ENCODE measurements around the gene ANLN. TPM values are rescaled to one million over a fixed set of nuclear protein-coding genes. Genes with fewer than 3 reads are reported as not detected.

Gene ANLN
- total and polyA plus RNA-seq, 9 of the 15 experiments (the other 6 are each of a cell fraction or from before 2014, with no cell fraction given) = 18.1 to 66.2 (median 38.7) TPM

- TF ChIP-seq FOXP4 (CRISPR knock-in tag; IDR thresholded peaks at IDR 0.05; ENCODE audit: borderline replicate concordance) (no peak), SMAD1 (IDR thresholded peaks at IDR 0.05; ENCODE audit: low read depth, low read length, partially characterized antibody) (no peak), HINFP (tag; conservative IDR thresholded peaks at IDR 0.05; ENCODE audit: low read depth) (no peak), NFXL1 (CRISPR knock-in tag; IDR thresholded peaks at IDR 0.05) (no peak), KAT2B (IDR thresholded peaks at IDR 0.05; ENCODE audit: low read depth, low read length) (no peak), CHCHD3 (CRISPR knock-in tag; IDR thresholded peaks at IDR 0.05) (no peak), NCOA4 (IDR thresholded peaks at IDR 0.05; ENCODE audit: partially characterized antibody) (no peak), ZNF75A (CRISPR knock-in tag; IDR thresholded peaks at IDR 0.05) (no peak), KLF6 (CRISPR knock-in tag; IDR thresholded peaks at IDR 0.05; ENCODE audit: borderline replicate concordance) (0 out of 2 replicates have a peak, but pooled peaks have one; percentile 22), BCLAF1 (IDR thresholded peaks at IDR 0.05; ENCODE audit: borderline replicate concordance in 1 of 2, control insufficient read depth in 1 of 2, low read depth in 2 of 2, low read length in 1 of 2) (no peak), ADNP (tag; IDR thresholded peaks at IDR 0.05) (no peak), PREB (CRISPR knock-in tag; IDR thresholded peaks at IDR 0.05) (peak; percentile 20; the same call in 1 of the 2 replicates), FOXK1 (CRISPR knock-in tag; IDR thresholded peaks at IDR 0.05; ENCODE audit: borderline replicate concordance) (peak; percentile 98; the same call in 1 of the 2 replicates), RUNX1 (IDR thresholded peaks at IDR 0.05; ENCODE audit: low read depth) (no peak), ZBTB1 (CRISPR knock-in tag; IDR thresholded peaks at IDR 0.05; ENCODE audit: borderline replicate concordance, low read depth) (peak; percentile 51), ZNF212 (CRISPR knock-in tag; IDR thresholded peaks at IDR 0.05) (no peak), SRSF3 (IDR thresholded peaks at IDR 0.05; ENCODE audit: insufficient read depth, low read length) (no peak)
Observed at GRCh38 chr7:36389371-36390198, at the start of gene ANLN (continued).
